Activated CD8-positive, alpha-beta memory T cell treated with anti-CD3 and anti-CD28 coated beads for 1 hour (primary cell): ENCODE data around the gene COCH.

Experiments
- DNase-seq, 2 donors: peaks; one replicate each; pipeline ENCODE4 v3.0.0-alpha.2; 2020; ENCODE audit warnings: low read depth in 1 of 2; ENCODE audit errors: extremely low read depth in 1 of 2

The COCH gene

DNA sequence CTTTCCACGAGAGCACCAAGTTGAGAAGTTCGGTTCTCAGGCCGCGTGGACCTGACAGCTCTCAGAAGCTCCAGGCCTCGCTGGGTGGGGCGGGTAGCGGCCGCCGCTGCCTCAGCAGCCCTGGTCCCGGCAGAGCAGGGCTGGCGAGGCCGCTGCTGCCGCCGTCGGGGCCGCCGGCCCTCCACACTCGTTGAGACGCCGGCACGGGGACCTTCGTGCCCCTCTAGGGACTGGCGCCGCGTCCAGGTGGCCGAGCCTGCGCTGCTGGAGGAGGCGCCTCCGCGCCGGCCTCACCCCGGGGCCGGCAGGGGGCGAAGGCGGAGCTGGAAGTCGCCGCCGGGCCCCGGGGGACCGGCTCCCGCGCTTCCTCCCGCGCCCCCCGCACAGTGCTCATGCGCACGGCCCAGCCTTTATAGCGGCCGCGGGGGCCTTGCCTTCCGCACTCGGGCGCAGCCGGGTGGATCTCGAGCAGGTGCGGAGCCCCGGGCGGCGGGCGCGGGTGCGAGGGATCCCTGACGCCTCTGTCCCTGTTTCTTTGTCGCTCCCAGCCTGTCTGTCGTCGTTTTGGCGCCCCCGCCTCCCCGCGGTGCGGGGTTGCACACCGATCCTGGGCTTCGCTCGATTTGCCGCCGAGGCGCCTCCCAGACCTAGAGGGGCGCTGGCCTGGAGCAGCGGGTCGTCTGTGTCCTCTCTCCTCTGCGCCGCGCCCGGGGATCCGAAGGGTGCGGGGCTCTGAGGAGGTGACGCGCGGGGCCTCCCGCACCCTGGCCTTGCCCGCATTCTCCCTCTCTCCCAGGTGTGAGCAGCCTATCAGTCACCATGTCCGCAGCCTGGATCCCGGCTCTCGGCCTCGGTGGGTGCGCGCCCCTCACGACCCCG lies at the start of gene COCH:
COCH (plus strand) TSS at position 440 of the 879 bp plus-strand sequence; CDS start at position 820, 380 bp downstream.
- no peak for DNase-seq

DNA sequence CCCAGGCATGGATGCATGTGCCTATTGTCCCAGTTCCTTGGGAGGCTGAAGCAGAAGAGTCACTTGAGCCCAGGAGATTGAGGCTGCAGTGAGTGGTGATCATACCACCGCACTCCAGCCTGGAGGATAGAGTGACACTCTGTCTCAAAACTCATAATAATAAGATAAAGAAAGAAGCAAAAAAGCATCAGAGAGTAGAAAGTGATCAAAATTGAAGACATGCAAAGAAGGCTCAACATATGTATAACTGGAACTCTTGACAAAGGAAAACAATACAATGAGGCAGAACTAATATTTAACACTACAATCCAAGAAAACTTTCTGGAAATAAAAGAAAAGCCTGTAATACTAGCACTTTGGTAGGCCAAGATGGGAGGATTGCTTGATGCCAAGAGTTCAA lies 48.3 kb upstream of the COCH start:
- no peak for DNase-seq

DNA sequence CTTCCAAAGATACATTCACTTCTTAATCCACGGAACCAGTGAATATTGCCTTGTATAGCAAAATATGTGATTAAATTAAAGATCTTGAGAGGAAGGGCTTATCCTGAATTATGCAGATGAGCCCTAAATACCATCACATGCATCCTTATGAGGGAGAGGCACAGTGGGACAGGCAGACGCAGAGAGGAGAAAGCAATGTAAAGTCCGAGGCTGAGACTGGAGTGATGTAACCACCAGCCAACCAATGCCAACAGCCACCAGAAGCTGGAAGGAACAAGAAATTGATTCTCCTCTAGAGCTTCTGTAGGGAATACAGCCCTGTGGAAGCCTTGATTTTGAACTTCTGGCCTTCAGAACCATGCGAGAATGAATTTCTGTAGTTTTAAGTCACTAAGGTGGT lies 44.5 kb upstream of the COCH start:
- no peak for DNase-seq

- no peak for DNase-seq
Observed at GRCh38 chr14:30834353-30834752, 40.0 kb upstream of the COCH start.

DNA sequence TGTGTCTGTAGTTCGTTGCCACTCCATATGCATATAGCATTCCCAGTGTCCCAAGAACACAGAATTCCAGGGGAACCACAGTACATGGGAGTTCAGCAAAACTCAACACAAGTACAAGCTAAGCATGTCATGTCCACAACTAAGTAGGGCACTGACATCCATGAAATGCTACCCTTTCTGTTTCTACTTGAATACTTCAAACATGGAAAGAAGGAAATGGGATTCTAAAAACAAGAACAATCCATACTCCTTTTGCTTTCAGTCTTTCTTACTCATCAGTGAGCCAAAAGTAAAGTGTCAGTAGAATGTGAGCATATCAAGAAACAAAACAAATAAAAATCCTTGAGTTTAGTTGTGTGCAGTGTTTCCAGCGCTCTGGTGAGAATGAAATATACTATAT lies 36.0 kb upstream of the COCH start:
- DNase-seq = no peak

DNA sequence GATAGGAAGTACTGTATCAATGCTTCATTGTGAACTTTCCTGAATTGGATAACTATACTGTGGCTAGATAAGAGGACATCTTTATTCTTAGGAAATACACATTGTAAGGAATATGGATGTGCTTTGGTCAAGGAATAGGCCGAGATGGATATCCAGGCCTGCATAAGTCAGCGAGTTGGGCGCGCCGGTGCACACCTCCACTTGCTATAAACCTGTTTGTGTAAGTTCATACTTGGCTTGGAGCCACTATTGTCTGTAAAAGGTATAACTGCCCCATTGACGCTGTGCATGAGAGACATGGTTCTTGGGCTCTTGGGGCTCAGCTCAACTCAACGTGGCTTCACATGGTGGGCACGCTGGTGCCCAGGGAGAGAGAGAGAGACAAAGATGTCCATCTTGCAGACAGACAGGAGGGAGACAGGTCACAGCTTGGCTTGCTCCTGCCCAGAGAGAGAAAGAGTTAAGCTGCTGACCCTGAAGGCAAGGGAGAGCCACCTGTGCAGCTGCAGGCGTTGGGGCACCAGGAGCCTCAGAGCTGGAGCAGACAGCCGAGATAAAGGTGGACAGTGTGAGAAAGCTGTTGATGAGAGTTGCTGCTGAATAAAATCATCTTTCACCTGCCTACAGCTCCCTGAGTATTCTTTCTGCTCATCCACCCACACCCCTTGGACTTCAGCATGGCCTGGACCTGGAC lies 34.1 kb upstream of the COCH start:
- DNase-seq = no peak

- DNase-seq = no peak
Observed at GRCh38 chr14:30842431-30842830, 31.9 kb upstream of the COCH start.

GRCh38 chr14:30848449-30849240 lies 25.7 kb upstream of the COCH start:
- no peak for DNase-seq

DNA sequence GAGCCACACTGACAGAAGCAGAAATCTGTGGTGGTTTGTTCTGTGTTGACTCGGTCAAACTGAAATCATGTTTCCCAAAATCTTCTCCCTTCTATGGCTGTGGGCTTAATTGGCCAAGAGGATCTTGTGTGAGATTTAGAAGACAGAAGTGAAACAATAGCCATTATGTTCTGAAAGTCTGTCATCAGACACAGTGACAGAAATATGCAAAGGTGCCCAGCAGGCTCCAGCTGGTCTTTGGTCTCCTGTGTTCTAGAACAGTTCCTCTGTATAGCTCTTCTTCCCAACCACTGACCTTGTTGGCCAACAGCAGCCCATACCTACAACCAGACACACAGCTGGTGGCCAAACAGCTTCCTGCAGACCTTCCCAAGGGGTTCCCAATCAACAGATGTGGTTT lies 25.0 kb upstream of the COCH start:
- no peak for DNase-seq

- DNase-seq = no peak
Observed at GRCh38 chr14:30849983-30850382, 24.4 kb upstream of the COCH start.

GRCh38 chr14:30853946-30854345 lies 20.4 kb upstream of the COCH start:
- no peak for DNase-seq

DNA sequence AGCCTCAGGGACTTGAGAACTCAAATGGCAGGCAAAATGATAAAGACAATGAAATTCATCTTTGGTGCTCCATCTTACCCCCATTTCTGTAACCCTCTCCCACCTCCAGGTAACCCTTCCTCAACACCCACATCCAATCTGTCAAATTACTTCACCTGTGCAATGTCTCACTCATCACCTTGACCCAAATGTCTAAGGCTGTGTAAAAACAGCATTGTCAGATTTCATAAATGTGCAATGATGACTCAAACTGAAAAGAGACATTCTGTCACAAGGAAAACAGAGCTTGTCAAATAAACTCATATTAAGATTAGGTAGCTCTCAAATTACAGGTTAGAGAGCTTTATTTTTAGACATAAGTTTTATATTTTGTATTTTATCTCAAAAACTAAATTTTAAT lies 19.9 kb upstream of the COCH start:
- DNase-seq = no peak

DNA sequence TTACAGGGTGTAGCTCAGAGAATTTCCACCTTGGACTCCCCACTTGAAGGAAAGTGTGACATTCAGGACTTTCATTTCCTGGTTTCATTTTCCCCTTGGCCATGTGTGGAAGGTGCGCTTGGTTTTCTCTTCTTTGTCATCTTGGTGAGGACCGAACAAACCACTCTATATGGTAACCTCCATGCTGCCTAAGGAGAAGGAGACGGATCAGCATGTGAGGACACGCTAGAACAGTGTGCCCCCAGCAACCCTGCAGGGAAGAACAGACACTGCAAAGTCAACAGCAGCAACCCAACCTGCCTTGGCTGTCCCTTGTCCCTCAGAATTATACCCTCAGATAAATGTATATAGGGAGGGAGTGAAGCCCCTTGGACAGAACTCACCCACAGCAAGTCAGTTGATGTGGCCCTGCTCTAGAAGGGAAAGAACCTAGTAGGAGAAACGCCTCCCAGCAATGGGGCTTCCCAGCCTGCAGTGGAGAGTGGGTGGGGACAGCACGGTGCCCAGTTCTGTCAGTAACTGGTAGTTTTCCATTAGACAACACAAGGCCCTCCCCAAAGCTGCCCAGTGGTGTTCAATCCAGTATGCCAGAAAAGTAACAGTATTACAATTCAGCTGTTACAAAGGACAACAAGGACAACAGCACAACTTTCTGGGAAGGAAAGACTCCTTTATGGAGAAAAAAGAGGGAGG lies 18.9 kb upstream of the COCH start:
- DNase-seq = no peak

DNA sequence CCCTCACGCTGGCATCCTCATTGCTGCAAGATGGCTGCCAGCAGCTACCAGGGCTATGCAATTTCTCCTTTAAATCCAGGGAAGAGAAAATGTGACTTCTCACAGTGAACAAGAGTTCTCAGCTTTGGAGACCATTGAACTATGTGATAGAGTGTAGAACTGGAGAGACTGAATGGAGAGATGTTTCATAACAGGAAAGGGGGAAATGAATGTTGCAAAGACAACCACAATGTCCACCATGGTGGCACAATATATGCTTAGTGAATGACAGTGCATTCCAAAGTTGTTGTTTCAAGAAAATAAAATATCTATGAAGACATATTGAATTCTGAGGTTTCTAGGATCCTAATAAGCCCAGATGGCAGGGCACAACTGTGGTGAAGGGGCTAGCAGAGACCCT lies 13.2 kb upstream of the COCH start:
- no peak for DNase-seq

DNA sequence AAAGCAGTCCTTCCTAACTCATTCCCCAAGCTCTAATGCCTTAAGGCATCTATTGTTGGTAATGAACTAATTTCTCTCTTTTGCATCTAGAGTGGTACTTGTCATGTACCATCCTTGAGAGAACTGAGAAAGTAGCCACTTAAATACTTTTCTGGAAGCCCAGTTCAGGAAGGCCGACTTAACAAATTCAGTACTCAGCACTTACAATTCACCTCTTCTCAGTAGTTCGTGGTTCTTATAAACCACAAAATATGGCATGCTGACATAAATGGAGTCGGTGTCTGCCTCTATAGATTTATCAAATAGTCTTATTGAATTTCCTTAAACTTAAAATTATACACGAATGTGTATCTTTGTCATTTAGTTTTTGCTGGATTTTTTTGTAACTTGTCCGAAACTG lies 9.4 kb upstream of the COCH start:
- no peak for DNase-seq

- DNase-seq = no peak
Observed at GRCh38 chr14:30868736-30869135, 5.6 kb upstream of the COCH start.

- no peak for DNase-seq
Observed at GRCh38 chr14:30869551-30870155, 4.7 kb upstream of the COCH start.

DNA sequence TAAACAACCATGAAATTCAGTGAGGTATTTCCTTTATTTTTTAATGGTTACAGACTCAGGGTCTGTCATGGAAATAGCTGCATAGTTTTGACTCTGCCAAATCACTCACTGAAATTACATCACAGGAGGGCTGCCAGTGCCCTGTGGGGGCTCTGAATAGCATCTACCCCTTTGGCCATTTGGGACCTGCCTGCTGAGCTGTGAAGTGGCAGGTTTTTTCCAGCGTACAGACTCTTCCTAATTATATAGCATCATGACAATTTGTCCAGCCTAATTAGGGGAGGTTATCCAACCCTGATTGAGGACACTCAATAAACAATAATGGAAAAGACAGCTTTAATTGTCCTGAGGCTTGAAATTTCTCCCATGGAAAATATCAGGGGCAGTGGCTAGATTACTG lies 1.8 kb upstream of the COCH start:
- no peak for DNase-seq

DNA sequence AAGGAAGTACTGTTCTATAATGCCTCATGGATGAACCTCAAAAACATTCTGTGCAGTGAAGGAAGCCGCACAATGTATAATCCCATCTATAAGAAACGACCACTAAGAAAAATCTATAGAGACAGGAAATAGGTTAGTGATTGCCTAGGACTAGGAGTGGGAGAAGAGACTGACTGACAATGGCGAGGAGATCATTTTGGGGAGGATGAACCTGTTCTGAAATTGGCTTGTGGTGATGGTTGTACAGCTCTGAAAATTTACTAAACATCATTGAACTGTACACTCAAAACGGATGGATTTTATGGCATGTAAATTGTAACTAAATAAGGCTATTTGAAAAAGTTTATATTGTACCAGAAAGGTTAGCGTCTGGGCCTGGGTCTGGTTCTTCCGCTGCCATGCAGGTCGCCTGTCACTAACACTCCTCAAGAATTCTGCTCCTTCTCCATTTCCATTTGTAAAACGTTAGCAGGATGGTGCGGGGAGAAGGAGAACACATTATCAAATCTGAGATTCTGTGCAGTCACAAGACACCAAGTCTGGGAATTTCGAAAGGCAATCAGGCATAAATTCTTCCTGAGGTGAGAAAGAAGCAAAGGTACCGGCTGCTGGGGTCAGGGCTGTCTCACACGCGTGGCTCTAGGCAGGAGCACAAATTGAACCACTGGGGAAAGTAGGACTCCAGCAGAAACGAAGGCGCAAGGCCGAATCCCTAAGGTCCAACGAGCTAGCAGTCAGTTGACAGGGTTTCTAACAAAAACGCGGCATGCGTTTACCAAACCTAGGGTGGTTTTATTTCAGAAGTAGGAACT lies 845 bp upstream of the COCH start:
- no peak for DNase-seq
